ENCODE results near the gene CYS1.

Gene CYS1

GRCh38 chr2:10075101-10075500 is 5.1 kb downstream of the CYS1 start:
- in situ Hi-C loops (cut with MboI; ENCODE audit: low sequenced_read_pairs): loop anchor here (10.0 kb wide), 1 partner anchor 360 kb away; no protein-coding TSS in a partner anchor
- Histone ChIP-seq H3K4me3 (no peak overlapping the region), H3K27me3 (ENCODE audit: low read depth) (no peaks in the 10 kb centered on the region; the same call in 1 of the 2 replicates), H3K4me1 (no peaks in the 10 kb centered on the region), H3K36me3 (replicated peaks) (no peaks in the 10 kb centered on the region), H3K9me3 (no peaks in the 10 kb centered on the region)
- DNase-seq (ENCODE audit: low spot score in 2 of 2): no peak

GRCh38 chr2:10073706-10074105 is 6.5 kb downstream of the CYS1 start:
- no peaks in the 10 kb centered on the region; the same call in 1 of the 2 replicates for H3K27me3 ChIP-seq (ENCODE audit: low read depth)
- H3K9me3 ChIP-seq: no peaks in the 10 kb centered on the region
- no peaks in the 10 kb centered on the region for H3K36me3 ChIP-seq (replicated peaks)
- no peak overlapping the region for H3K4me3 ChIP-seq
- H3K4me1 ChIP-seq: no peaks in the 10 kb centered on the region
- in situ Hi-C loops (cut with MboI; ENCODE audit: low sequenced_read_pairs): loop anchor here (10.0 kb wide), 1 partner anchor 361 kb away; no protein-coding TSS in a partner anchor
- no peak for DNase-seq (ENCODE audit: low spot score in 2 of 2)

DNA sequence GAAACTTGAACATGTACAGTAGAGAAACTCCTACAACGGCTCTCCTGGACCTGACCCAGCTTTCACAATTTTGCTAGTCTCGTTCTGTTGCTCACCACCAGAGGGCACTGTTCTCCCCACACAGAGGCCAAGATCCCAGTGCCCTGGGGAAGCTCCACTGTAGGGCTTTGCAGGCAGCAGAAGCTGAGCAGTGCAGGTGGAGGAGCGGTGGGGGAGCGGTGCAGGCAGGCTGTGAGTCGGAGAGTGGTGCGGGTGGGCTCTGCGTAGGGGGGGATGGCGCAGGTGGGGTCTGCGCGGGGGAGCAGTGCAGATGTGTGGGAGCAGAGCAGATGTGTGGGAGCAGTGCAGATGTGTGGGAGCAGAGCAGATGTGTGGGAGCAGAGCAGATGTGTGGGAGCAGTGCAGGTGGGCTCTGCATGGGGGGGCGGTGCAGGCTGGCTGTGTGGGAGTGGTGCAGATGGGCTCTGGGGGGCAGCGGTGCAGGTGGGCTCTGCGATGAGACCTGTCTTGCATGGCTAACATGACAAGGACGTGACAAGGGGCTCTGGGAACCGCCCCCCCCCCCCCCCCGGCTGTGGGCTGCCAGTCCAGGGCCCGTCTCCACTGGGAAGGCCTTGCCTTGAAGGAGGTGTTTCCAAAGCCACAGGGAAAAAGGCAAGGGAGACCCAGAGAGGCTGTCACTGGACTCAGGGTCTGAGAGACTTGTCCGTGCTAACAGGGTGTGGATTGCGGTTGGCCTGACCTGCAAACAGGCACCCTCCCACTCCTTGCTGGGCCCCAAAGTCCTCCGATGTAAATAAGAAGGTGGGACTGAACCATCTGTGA is 7.3 kb downstream of the CYS1 start:
- H3K27me3 ChIP-seq (ENCODE audit: low read depth): no peaks in the 10 kb centered on the region; the same call in 1 of the 2 replicates
- peak; percentile 87 to 91 for DNase-seq (ENCODE audit: low spot score in 2 of 2)
- no peaks in the 10 kb centered on the region for H3K36me3 ChIP-seq (replicated peaks)
- no peaks in the 10 kb centered on the region for H3K4me1 ChIP-seq
- no peak overlapping the region for H3K4me3 ChIP-seq
- in situ Hi-C loops (cut with MboI; ENCODE audit: low sequenced_read_pairs): loop anchor here (10.0 kb wide), 1 partner anchor 362 kb away; no protein-coding TSS in a partner anchor
- H3K9me3 ChIP-seq: no peaks in the 10 kb centered on the region; the same call in 1 of the 2 replicates

DNA sequence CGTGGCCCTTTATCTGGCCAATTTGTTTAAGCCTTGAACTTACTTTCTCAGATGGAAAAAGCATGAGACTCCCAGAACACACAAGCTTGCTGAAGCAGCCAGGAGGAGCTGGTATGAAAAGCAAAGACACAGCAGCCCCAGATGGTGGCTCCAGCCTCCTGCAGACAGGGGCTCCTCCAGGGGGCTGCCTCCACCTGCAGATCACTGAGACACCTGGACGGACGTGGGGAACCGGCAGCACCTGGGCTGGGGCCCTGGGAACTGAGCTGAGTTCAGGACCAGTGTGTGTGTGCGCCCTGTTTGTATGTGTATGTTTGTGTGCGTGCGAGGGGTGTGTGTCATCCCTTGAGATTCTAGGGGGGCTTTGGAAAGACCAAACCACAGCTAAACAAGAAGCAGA is 8.6 kb downstream of the CYS1 start:
- no peaks in the 10 kb centered on the region for H3K4me1 ChIP-seq
- no peak for DNase-seq (ENCODE audit: low spot score in 2 of 2)
- H3K9me3 ChIP-seq: no peaks in the 10 kb centered on the region; the same call in 1 of the 2 replicates
- in situ Hi-C loops (cut with MboI; ENCODE audit: low sequenced_read_pairs): loop anchor here (10.0 kb wide), 1 partner anchor 363 kb away; no protein-coding TSS in a partner anchor
- no peaks in the 10 kb centered on the region for H3K36me3 ChIP-seq (replicated peaks)
- no peak overlapping the region for H3K4me3 ChIP-seq
- no peaks in the 10 kb centered on the region; the same call in 1 of the 2 replicates for H3K27me3 ChIP-seq (ENCODE audit: low read depth)

DNA sequence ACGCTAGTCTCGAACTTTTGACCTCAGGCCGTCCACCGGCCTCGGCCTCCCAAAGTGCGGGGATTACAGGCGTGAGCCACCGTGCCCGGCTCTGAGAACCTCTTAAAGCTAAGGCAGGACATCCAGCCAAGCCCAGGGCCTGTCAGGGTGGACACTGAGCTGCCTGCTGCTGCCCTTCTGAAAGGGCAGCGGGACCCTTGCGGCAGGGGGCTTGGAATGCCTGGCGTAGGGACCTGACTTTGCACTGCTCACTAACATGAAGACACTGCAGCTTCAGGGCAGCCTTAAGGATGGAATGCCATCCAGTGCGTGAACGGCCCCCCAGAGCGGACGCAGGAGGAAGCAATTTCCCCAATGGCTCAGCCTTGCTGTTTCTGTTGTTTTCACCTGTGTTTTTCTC is 9.0 kb downstream of the CYS1 start:
- in situ Hi-C loops (cut with MboI; ENCODE audit: low sequenced_read_pairs): loop anchor here (10.0 kb wide), 1 partner anchor 364 kb away; no protein-coding TSS in a partner anchor
- Histone ChIP-seq H3K4me1 (no peaks in the 10 kb centered on the region), H3K27me3 (ENCODE audit: low read depth) (no peaks in the 10 kb centered on the region; the same call in 1 of the 2 replicates), H3K36me3 (replicated peaks) (no peaks in the 10 kb centered on the region), H3K9me3 (no peaks in the 10 kb centered on the region; the same call in 1 of the 2 replicates), H3K4me3 (no peak overlapping the region)
- DNase-seq (ENCODE audit: low spot score in 2 of 2): no peak

GRCh38 chr2:10067881-10068280 is 12.3 kb downstream of the CYS1 start:
- no peaks in the 10 kb centered on the region for H3K36me3 ChIP-seq (replicated peaks)
- H3K4me3 ChIP-seq: no peak overlapping the region
- DNase-seq (ENCODE audit: low spot score in 2 of 2): no peak
- in situ Hi-C loops (cut with MboI; ENCODE audit: low sequenced_read_pairs): no loop called here
- H3K9me3 ChIP-seq: no peaks in the 10 kb centered on the region; the same call in 1 of the 2 replicates
- no peaks in the 10 kb centered on the region for H3K27me3 ChIP-seq (ENCODE audit: low read depth)
- no peaks in the 10 kb centered on the region for H3K4me1 ChIP-seq

DNA sequence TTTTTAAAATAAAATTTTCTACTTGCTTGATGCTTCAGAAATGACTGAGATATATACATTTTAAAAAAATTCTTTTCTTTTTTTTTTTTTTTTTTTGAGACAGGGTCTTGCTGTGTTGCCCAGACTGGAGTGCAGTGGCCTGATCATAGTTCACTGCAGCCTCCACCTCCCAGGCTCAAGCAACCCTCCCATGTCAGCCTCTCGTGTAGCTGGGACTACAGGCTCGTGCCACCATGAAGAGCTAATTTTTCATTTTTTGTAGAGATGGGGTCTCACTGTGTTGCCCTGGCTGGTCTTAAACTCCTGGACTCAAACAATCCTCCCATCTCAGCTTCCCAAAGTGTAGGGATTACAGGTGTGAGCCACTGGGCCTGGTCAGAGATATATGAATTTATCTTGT is 12.9 kb downstream of the CYS1 start:
- in situ Hi-C loops (cut with MboI; ENCODE audit: low sequenced_read_pairs): no loop called here
- no peak for DNase-seq (ENCODE audit: low spot score in 2 of 2)

DNA sequence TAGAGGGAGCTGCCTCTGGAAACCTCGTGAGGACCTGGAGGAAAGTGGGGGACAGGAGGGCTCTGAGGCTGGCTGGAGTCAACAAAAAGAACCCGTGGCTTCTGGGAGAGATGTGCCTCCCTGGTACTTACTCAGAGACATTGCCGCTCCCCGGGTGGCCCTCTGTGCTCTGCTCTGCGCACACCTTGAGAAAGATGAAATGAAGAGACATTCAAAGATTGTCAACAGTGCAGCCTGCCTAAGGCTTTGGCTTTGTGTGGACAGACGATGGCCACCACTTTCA is 14.5 kb downstream of the CYS1 start:
- Histone ChIP-seq H3K27me3 (ENCODE audit: low read depth) (no peaks in the 10 kb centered on the region), H3K9me3 (no peaks in the 10 kb centered on the region; the same call in 1 of the 2 replicates), H3K4me1 (no peaks in the 10 kb centered on the region), H3K4me3 (no peak overlapping the region), H3K36me3 (replicated peaks) (no peaks in the 10 kb centered on the region)
- in situ Hi-C loops (cut with MboI; ENCODE audit: low sequenced_read_pairs): no loop called here
- no peak for DNase-seq (ENCODE audit: low spot score in 2 of 2)

More for the DNA sequence above, 12.9 kb downstream of the CYS1 start:
- Histone ChIP-seq H3K9me3 (no peaks in the 10 kb centered on the region; the same call in 1 of the 2 replicates), H3K4me3 (no peak overlapping the region), H3K36me3 (replicated peaks) (no peaks in the 10 kb centered on the region), H3K4me1 (no peaks in the 10 kb centered on the region), H3K27me3 (ENCODE audit: low read depth) (no peaks in the 10 kb centered on the region)

- no peaks in the 10 kb centered on the region for H3K27me3 ChIP-seq (ENCODE audit: low read depth)
- no peaks in the 10 kb centered on the region for H3K36me3 ChIP-seq (replicated peaks)
- DNase-seq (ENCODE audit: low spot score in 2 of 2): no peak
- no peak overlapping the region for H3K4me3 ChIP-seq
- H3K4me1 ChIP-seq: no peaks in the 10 kb centered on the region
- in situ Hi-C loops (cut with MboI; ENCODE audit: low sequenced_read_pairs): no loop called here
- no peaks in the 10 kb centered on the region; the same call in 1 of the 2 replicates for H3K9me3 ChIP-seq
These were observed 15.1 kb downstream of the CYS1 start for GRCh38 chr2:10064932-10065772.

DNA sequence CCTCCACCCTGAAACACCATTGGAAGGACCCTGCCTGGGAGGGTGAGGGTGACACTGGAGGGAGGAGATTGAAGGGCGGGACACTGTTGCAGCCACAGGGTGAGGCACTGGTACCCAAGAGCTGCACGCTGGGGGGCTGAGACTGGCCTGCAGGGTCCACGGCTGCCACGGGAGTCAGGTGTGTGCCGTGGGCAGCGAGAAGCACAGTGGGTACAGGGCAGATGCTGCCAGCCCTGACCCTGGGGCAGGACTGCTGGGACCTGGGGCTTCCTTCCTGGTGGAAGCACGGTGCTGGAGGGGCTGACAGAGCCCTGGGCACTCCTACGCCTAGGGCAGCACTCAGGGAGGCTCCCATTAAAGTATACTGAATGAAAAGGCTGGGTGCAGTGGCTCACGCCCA is 16.6 kb downstream of the CYS1 start:
- no peaks in the 10 kb centered on the region; the same call in 1 of the 2 replicates for H3K9me3 ChIP-seq
- DNase-seq (ENCODE audit: low spot score in 2 of 2): no peak
- H3K36me3 ChIP-seq (replicated peaks): no peaks in the 10 kb centered on the region
- H3K27me3 ChIP-seq (ENCODE audit: low read depth): no peaks in the 10 kb centered on the region
- no peaks in the 10 kb centered on the region for H3K4me1 ChIP-seq
- no peak overlapping the region for H3K4me3 ChIP-seq
- in situ Hi-C loops (cut with MboI; ENCODE audit: low sequenced_read_pairs): no loop called here

DNA sequence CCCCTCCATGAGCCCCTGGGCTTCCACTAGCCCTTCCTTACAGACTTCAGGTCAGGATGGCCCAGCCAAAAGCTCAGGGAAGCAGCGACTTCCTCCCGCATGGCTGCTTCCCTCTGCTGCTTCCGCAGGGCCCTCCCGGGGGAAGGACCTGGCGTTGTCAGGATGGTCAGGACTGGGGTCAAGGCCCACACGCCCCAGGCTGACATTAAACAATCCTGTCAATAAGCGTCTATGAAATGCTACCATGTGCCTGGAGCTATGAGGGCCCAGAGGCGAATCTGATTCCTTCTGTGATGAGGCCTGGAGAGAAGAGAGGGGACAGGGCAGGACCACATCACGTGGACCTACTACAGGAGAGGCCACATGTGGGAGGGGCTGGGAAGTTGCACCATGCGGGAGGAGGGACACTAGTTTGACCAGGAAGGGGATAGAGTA is 17.3 kb downstream of the CYS1 start:
- in situ Hi-C loops (cut with MboI; ENCODE audit: low sequenced_read_pairs): no loop called here
- H3K9me3 ChIP-seq: no peaks in the 10 kb centered on the region
- no peak for DNase-seq (ENCODE audit: low spot score in 2 of 2)
- H3K27me3 ChIP-seq (ENCODE audit: low read depth): no peaks in the 10 kb centered on the region
- no peak overlapping the region for H3K4me3 ChIP-seq
- no peaks in the 10 kb centered on the region for H3K4me1 ChIP-seq
- H3K36me3 ChIP-seq (replicated peaks): no peaks in the 10 kb centered on the region

DNA sequence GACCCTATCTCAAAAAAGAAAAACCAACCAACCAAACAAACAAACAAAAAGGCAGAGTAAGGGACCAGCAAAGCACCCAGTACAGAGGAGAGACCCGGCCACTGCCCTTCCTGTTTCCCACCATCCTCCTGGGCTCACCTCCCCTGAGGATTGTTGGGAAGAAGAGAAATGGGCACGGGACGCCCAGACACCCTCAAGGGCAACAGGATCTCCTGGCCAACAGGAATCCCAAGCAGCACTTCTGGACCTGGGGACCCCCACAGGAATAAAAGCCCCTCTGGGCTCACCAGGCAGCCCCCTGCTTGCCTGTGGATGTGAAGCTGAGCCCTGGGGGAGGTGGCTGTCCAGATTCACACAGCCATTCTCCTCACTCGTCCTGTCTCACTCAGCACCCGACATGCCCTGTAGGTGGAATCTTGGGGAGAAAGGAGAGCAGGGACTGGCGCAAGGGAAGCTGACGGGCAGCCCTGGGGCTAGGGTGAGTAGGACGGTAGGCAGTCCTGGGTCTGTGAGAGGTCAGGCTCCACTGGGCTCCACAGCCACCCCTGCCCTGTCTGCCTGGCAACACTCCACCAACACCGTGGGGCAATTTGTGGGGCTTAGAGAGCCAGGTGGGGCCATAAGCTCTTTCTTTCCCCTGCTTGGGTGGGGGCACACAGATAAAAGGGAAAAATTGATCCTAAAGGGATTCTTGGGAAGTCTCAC is 18.8 kb downstream of the CYS1 start:
- Histone ChIP-seq H3K36me3 (replicated peaks) (no peaks in the 10 kb centered on the region), H3K4me1 (peaks cover 9% of the 10 kb centered on the region), H3K9me3 (no peaks in the 10 kb centered on the region), H3K4me3 (no peak overlapping the region), H3K27me3 (ENCODE audit: low read depth) (no peaks in the 10 kb centered on the region)
- in situ Hi-C loops (cut with MboI; ENCODE audit: low sequenced_read_pairs): no loop called here
- DNase-seq (ENCODE audit: low spot score in 2 of 2): no peak

- in situ Hi-C loops (cut with MboI; ENCODE audit: low sequenced_read_pairs): no loop called here
- Histone ChIP-seq H3K4me3 (no peak overlapping the region), H3K4me1 (peaks cover 9% of the 10 kb centered on the region), H3K9me3 (no peaks in the 10 kb centered on the region), H3K27me3 (ENCODE audit: low read depth) (no peaks in the 10 kb centered on the region), H3K36me3 (replicated peaks) (no peaks in the 10 kb centered on the region)
- DNase-seq (ENCODE audit: low spot score in 2 of 2): no peak
These were observed 20.5 kb downstream of the CYS1 start for GRCh38 chr2:10059552-10060335.
